ENCODE measurements around the gene MBOAT7. TPM values are rescaled to one million over a fixed set of nuclear protein-coding genes. Genes with fewer than 3 reads are reported as not detected.
"Not testable (repeated sequence)": the region's sequence is repeated elsewhere in the genome, so short reads cannot be mapped to it uniquely, and the experiment has no call there.

The MBOAT7 gene, protein sequence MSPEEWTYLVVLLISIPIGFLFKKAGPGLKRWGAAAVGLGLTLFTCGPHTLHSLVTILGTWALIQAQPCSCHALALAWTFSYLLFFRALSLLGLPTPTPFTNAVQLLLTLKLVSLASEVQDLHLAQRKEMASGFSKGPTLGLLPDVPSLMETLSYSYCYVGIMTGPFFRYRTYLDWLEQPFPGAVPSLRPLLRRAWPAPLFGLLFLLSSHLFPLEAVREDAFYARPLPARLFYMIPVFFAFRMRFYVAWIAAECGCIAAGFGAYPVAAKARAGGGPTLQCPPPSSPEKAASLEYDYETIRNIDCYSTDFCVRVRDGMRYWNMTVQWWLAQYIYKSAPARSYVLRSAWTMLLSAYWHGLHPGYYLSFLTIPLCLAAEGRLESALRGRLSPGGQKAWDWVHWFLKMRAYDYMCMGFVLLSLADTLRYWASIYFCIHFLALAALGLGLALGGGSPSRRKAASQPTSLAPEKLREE
- 100 to 1,000 TPM in 3 of 4 donors, 10 to 100 TPM in 1; 85.8 to 370 (median 245) TPM for total RNA-seq

DNA sequence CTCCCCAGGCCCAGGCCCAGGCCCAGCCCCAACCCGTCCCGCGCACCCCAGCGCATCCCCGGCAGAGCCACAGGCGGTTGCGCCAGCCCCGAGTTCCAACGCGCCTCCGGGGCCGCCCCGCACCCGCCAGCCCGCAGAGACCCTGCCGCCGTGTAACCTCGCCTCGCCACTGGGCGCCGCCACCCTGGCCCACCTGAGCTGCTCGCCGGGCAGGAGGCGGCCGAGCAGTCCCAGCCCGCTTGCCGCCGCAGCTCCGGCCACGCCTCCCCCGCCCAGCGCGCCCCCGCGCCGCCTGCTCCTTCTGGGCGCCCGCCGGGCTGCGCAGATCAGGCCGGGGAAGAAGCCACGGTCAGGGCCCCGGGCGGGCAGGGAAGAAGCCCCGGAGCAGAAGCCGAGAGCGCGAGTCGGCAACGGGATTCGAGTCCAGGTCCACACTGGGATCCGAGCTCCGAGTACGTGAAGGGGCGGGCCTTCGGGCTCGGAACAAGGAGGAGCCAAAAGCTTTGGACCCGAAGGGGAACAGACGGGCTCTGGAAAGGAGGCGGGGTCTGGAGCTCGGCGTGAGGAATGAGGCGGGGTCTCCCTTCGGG lies at the start of gene MBOAT7:
TSS of gene MBOAT7 (minus strand) at position 436 of the 590 bp plus-strand sequence. CDS start 1,072 bp downstream, outside the sequence.
- peak within 1 kb of the TSS; percentile 98 to 100 (median 99) for H3K27ac ChIP-seq
- peak within 1 kb of the TSS; percentile 77 to 93 (median 91) for H3K4me3 ChIP-seq
- TF ChIP-seq POLR2A (IDR thresholded peaks at IDR 0.05) = peak; percentile 84 to 90
- TF ChIP-seq, protein P1, sequence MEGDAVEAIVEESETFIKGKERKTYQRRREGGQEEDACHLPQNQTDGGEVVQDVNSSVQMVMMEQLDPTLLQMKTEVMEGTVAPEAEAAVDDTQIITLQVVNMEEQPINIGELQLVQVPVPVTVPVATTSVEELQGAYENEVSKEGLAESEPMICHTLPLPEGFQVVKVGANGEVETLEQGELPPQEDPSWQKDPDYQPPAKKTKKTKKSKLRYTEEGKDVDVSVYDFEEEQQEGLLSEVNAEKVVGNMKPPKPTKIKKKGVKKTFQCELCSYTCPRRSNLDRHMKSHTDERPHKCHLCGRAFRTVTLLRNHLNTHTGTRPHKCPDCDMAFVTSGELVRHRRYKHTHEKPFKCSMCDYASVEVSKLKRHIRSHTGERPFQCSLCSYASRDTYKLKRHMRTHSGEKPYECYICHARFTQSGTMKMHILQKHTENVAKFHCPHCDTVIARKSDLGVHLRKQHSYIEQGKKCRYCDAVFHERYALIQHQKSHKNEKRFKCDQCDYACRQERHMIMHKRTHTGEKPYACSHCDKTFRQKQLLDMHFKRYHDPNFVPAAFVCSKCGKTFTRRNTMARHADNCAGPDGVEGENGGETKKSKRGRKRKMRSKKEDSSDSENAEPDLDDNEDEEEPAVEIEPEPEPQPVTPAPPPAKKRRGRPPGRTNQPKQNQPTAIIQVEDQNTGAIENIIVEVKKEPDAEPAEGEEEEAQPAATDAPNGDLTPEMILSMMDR (IDR thresholded peaks at IDR 0.05) = peak in 5 of 6 experiments; percentile 24 to 53 (median 34)
- no peaks in the 10 kb centered on the region for H3K27me3 ChIP-seq
- no peak for DNase-seq
- peaks cover 0 to 32% (median 14%) of the 10 kb centered on the region in 4 donors for H3K4me1 ChIP-seq
- H3K36me3 ChIP-seq = peaks cover 0 to 17% (median 0%) of the 10 kb centered on the region in 3 donors
- no peaks in the 10 kb centered on the region for H3K9me3 ChIP-seq

DNA sequence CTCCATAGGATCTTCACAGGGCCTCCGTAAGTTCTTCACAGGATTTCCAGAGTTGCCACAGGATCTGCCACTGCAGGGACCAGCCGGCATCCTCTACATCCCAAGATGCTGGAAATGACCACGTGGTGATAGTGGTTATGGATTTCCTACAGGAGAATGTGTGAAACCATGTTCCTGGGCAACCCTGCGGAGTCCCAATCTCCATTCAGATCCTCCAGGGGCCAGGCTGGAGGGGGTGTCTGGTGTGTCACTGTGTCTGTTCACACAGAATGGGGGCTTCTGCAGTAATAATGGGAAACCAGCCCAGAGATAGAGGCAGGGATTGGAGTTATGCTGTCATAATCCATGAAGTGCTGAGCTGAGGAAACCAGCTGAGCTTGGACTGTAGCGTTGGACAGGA lies 44.6 kb upstream of the MBOAT7 start:
- DNase-seq = peak in 1 of 3 donors; percentile 18
- no peaks in the 10 kb centered on the region for H3K27me3 ChIP-seq
- H3K36me3 ChIP-seq = no peaks in the 10 kb centered on the region
- no peaks in the 10 kb centered on the region for H3K9me3 ChIP-seq
- H3K4me1 ChIP-seq = no peaks in the 10 kb centered on the region
- no peak for TF ChIP-seq POLR2A (IDR thresholded peaks at IDR 0.05)
- TF ChIP-seq, protein P1 (IDR thresholded peaks at IDR 0.05) = no peak
- no peak overlapping the region for H3K27ac ChIP-seq
- no peak overlapping the region for H3K4me3 ChIP-seq

DNA sequence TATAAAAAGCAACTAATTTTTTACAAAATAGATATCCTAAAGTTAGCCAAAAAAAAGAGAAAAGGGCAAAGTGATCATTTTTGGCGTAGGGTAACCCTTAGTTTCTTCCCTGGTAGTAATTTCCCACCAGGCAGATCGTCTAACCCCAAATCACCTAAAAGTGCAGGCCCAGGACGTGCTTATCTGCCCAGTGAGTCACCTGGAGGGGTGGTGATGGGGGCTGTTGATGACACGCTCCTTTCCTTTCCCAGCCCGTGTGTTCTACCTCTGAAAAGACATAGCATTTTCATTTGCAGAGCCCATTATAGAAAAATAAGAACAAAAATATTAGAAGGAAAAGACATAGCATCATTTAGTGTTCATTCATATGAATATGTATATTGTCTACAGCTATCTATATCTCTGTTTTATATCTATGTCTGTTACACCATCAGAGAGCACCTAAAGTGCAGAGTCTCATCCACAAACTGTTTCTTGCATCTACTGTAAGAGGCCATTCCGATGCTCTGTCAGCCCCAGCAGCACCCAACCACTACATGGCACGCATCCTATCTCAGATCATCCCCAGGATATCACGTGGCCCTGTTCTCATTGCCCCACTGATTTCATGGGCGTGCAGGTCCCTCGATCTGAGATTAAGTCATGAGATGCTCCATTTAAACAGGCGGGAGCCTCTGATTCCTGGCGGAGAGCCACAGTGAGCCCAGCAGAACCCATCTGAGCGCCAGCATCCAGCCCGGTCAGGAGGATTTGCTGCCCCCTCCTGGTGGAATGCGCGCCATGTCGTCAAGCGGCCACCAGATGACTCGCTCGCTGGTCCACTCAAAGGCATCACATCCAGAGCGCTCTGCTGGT lies 41.9 kb upstream of the MBOAT7 start:
- Histone ChIP-seq H3K4me3 (no peak overlapping the region), H3K36me3 (no peaks in the 10 kb centered on the region), H3K9me3 (no peaks in the 10 kb centered on the region), H3K4me1 (no peaks in the 10 kb centered on the region), H3K27me3 (no peaks in the 10 kb centered on the region), H3K27ac (no peak overlapping the region)
- TF ChIP-seq, protein P1 (IDR thresholded peaks at IDR 0.05) = peak; percentile 67 to 97 (median 90)
- peak in 1 of 2 donors; percentile 31 for TF ChIP-seq POLR2A (IDR thresholded peaks at IDR 0.05)
- DNase-seq = peak; percentile 77 to 95 (median 91)

DNA sequence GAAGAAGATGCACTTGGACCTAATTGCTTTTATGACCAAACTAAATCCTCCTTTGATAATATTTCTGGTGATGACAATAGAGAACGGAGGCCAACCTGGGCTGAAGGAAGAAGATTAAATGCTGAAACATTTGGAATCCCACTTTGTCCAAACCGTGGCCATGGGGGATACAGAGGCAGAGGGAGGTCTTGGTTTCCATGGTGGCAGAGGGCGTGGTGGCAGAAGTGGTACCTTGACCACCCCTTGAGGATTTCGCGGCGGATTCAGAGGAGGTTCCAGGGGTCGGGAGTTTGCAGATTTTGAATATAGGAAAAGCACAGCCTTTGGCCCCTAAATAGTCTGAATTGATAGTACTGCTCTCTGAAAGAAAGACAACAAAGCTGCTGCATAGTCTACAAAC lies 40.7 kb upstream of the MBOAT7 start:
- no peak for DNase-seq
- H3K27me3 ChIP-seq = no peaks in the 10 kb centered on the region
- TF ChIP-seq, protein P1 (IDR thresholded peaks at IDR 0.05) = no peak
- TF ChIP-seq POLR2A (IDR thresholded peaks at IDR 0.05) = no peak
- H3K4me1 ChIP-seq = no peaks in the 10 kb centered on the region
- no peak overlapping the region for H3K27ac ChIP-seq
- no peak overlapping the region for H3K4me3 ChIP-seq
- no peaks in the 10 kb centered on the region for H3K9me3 ChIP-seq
- H3K36me3 ChIP-seq = no peaks in the 10 kb centered on the region

DNA sequence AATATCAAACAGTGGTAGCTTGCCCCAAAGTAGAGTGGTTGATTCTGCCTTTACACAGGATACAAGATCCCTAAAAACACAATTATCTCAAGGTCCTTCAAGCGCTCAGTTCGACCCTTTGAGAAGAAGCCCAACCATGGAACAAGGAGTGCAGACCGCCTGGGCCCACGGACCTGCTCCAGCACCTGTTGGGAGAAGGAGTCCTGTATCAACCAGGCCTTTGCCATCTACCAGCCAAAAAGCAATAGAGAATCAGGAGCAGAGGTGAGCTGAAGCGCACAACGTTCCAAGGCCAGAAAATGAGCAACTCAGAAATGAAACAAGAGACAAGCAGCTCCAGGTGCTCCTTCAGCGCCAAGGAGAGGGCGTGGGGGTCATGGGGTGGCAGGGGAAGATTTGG lies 39.8 kb upstream of the MBOAT7 start:
- no peaks in the 10 kb centered on the region for H3K4me1 ChIP-seq
- peak in 1 of 3 donors; percentile 33 for DNase-seq
- no peaks in the 10 kb centered on the region for H3K36me3 ChIP-seq
- no peak overlapping the region for H3K27ac ChIP-seq
- TF ChIP-seq, protein P1 (IDR thresholded peaks at IDR 0.05) = no peak
- no peak for TF ChIP-seq POLR2A (IDR thresholded peaks at IDR 0.05)
- H3K9me3 ChIP-seq = no peaks in the 10 kb centered on the region
- no peaks in the 10 kb centered on the region for H3K27me3 ChIP-seq
- no peak overlapping the region for H3K4me3 ChIP-seq

DNA sequence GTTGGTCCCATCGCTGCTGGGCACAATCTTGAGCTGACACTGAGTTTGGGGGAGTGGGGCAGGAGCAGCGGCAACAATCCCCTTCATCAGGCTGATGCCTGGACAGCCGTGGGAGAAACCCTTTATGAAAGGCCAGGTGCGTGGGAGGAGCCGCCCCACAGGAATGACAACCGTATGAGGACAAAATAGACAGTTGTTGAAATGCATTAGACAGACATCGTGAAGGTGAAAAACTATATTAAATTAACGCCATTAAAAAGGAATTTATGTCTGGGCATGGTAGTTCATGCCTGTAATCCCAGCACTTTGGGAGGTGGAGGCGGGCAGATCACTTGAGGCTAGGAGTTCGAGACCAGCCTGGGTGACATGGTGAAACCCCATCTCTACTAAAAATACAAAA lies 35.2 kb upstream of the MBOAT7 start:
- not testable (repeated sequence) for H3K4me1 ChIP-seq, H3K9me3 ChIP-seq, H3K36me3 ChIP-seq, H3K4me3 ChIP-seq, H3K27ac ChIP-seq, H3K27me3 ChIP-seq
- peak in 1 of 3 donors; percentile 34 for DNase-seq

DNA sequence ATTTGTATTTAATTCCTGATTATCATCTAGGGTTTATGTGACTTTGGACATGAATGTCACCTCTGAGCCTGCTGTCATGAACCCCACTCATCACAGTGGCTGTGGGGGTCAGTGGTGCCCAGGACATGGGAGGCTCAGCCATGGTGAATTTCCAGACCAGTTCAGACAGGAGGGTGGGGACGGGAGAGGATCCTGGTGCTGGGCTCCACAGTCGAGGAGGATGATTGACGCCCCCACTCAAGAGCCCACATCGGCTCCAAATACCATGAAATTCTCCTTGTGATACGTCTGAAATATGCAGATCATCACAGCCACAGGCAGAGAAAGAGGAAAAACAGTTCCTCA lies 34.5 kb upstream of the MBOAT7 start:
- not testable (repeated sequence) for H3K27me3 ChIP-seq, H3K4me1 ChIP-seq

DNA sequence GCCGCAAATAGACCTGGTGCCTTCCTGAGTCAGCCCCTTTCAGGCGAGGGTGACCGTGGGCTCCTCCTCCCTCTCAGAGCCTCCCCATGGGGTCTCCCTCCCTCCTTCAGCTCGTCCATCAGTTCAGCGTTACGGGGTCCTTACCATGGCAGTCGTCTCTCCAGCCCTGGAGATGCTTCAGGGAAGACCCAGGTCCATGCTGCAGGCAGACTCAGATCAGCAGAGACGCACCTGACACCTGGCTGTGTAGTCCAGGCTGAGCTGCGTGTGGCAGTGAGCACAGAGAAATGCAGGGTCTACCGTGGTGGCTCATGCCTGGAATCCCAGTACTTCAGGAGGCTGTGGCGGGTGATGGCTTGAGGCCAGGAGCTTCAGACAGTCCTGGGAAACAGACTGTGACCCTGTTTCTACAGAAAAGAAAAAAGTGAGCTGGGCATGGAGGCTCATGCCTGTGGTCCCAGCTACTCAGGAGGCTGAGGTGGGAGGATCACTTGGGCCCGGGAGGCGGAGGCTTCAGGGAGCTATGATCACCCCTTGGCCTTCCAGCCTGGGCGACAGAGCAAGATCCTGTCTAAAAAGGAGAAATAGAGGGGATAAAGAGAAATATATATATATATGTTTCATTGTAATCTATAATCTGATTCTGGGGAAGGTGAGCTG lies 34.0 kb upstream of the MBOAT7 start:
- H3K4me1 ChIP-seq, H3K4me3 ChIP-seq, H3K9me3 ChIP-seq, H3K36me3 ChIP-seq, H3K27ac ChIP-seq, H3K27me3 ChIP-seq: not testable (repeated sequence)
- peak in 2 of 3 donors; percentile 43 to 44 for DNase-seq

More for the DNA sequence above, 34.5 kb upstream of the MBOAT7 start:
- H3K36me3 ChIP-seq, H3K9me3 ChIP-seq, H3K27ac ChIP-seq, H3K4me3 ChIP-seq: not testable (repeated sequence)
- DNase-seq = peak in 2 of 3 donors; percentile 2 to 25

All from Peyer's patch (tissue), 4 donors.